HG03060 (cell line): ENCODE data around the gene CENATAC.
"Not testable (repeated sequence)": the region's sequence is repeated elsewhere in the genome, so short reads cannot be mapped to it uniquely, and the experiment has no call there.

ENCODE experiments used
- ATAC-seq: cut with Tn5 transposase; IDR thresholded peaks from one replicate; pipeline ENCODE4 v1.9.1; 2021; ENCODE audit warnings: low read depth, moderate number of reproducible peaks; ENCODE audit not compliant: unreplicated experiment

Gene CENATAC

DNA sequence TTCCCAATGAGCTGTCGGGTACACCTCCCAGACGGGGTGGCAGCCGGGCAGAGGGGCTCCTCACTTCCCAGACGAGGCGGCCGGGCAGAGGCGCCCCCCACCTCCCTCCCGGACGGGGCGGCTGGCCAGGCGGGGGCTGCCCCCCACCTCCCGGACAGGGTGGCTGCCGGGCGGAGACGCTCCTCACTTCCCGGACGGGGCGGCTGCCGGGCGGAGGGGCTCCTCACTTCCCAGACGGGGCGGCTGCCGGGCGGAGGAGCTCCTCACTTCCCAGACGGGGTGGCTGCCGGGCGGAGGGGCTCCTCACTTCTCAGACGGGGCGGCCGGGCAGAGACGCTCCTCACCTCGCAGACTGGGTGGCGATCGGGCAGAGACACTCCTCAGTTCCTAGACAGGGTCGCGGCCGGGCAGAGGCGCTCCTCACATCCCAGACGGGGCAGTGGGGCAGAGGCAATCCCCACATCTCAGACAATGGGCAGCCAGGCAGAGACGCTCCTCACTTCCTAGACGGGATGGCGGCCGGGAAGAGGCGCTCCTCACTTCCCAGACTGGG is 6.4 kb upstream of the CENATAC start:
- ATAC-seq = not testable (repeated sequence)

DNA sequence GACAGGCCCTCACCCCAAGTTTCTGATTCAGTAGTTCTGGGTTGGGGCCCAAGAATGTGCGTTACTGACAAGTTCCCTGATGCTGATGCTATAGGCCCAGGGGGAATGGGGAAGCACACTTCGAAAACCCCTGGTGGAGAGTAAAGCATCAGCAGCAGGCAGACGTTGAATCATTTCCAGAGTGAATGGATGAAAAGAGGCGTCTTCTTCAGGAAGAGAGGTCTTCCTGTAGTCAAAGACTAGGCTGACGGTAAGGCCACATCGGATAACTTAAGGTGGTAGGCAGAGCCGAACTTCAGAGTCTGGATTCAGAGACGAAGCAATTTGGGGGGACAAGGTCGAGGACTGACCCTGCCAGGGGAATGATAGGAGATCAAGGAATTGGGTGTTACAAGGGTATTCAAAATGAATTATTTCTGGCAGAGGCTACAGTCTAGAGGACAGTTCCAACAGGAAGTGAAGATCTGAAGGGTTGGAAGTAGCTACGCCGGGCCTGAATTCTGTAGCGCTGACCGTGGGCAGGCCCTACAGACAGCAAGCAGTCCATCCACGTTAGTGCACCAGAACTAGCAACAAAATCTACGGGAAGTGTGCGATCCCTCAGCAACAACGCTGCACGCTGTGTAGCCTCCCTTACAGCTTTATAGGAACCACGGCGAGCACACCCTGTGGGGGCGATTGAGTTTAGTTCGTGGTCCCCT is 862 bp upstream of the CENATAC start:
- no peak for ATAC-seq

DNA sequence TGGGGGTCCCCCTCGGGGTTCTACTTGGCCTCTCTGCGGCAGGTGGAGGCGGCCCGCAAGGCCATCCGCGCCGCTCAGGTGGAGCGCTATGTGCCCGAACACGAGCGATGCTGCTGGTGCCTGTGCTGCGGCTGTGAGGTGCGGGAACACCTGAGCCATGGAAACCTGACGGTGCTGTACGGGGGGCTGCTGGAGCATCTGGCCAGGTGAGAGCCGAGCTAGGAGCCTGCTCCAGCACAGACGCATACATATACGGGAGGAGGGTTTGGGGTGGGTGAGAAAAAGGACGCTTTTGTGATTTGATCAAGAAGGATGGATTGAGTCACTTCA is 415 bp downstream of the CENATAC start:
- no peak for ATAC-seq

DNA sequence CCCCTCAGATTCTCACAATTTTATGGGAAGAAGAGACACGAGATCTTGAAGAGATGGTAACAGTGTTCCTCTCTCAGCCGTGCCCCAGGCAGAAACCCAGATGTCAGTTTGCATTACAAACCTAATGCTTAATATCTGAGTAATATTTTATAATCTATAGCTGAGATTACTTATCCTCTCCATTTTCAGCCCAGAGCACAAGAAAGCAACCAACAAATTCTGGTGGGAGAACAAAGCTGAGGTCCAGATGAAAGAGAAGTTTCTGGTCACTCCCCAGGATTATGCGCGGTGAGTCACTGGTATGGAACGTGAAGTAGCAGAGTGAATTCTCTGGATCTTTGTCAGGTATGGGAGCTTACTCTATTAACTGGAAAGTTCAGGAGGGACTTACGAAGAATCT is 884 bp downstream of the CENATAC start:
- ATAC-seq = no peak

DNA sequence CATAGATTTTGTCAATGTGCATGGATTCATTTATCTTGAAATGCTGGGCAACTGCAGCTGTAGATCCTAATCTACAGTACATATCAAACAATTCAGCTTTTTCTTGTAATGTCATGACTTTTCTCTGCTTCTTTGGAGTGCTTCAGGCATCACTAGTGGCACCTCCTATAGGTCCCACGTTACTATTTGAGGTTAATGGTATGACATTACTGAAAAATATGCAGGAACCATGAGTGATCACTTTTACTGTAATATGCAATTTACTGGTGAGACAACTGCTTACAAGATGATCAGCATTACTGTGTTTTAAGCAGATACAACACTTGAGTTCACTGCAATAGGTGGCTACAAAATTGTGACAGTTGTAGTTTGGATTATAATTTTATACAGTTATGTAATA is 3.0 kb downstream of the CENATAC start:
- ATAC-seq = no peak

DNA sequence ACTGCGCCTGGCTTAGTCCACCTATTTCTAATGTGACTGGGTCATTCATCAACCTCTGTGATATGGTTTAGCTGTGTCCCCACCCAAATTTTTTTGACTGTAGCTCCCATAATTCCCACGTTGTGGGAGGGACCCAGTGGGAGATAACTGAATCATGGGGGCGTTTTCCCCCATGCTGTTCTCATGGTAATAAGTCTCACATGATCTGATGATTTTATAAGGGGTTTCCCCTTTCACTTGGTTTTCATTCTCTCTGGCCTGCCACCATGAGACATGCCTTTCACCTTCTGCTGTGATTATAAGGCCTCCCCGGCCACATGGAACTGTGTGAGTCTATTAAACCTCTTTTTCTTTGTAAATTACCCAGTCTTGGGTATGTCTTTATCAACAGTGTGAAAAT is 8.7 kb downstream of the CENATAC start:
- ATAC-seq = no peak

DNA sequence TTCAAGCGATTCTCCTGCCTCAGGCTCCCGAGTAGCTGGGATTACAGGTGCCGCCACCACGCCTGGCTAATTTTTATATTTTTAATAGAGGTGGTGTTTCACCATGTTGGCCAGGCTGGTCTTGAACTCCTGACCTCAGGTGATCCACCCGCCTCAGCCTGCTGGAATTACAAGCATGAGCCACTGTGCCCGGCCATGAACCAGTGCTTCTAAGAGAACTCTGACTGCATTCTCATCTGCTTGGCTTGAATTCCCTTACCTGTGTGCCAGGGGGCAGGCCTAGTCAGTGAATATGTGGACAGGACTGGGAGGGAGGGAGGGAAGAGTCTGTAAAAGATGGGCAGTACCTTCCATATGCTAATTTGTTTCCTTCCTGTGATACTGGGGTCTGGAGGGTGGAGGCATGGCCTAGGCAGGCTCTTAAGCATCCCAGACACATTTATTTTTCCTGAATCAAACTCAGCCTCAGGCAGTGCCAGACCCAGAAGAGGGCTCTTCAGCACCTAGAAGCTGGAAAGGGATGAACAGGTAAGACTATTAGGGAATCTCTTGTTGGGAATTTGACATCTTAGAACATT is 13.6 kb downstream of the CENATAC start:
- ATAC-seq = no peak

DNA sequence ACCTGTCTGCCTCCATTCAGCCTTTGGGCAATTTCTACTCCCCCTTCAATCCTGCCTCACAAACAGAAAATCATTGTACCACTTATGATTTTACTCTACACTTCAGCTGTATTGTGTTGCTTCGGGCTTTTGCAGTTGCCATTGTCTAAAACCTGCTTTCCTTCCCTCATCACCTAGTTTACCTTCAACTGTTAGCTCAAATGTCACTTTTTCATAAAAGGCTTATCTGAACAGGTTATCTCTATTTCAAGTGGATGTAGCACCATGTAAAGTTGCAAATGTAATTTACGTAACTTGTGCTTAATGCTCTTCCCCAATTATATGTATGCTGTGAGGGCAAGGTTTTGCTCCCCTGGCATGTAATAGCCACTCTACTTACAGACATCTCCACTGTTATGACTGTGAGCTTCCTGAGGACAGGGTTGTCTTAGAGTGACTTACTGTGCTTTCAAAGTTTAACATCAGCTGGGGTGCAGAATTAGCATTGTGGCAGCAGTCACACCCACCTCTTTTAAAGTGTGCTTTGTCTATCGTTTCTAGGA is 14.8 kb downstream of the CENATAC start:
- no peak for ATAC-seq

DNA sequence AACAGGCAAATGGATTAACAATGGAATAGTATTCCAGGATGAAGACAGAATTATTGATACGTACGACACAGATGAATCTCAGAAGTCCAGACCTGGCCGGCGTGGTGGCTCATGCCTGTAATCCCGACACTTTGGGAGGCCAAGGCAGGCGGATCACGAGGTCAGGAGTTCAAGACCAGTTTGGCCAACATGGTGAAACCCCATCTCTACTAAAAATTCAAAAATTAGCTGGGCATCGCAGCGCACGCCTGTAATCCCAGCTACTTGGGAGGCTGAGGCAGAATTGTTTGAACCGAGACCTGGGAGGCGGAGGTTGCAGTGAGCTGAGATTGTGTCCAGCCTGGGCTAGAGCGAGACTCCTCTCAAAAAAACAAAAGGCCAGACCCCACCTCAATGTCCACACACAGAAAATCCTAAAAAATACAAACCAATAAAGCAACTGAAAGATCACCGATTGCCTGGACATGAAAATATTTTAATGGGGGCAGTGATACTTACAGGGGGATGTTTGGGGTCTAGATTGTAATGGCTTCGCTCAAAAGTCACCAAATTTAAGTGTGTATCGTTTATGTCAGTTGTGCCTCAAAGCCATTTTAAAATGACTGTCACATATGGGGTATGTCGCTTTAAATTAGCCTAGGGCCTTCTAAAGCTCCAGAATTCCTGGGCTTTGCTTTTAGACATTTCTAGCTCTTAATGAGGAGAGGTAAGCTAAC is 16.4 kb downstream of the CENATAC start:
- no peak for ATAC-seq

DNA sequence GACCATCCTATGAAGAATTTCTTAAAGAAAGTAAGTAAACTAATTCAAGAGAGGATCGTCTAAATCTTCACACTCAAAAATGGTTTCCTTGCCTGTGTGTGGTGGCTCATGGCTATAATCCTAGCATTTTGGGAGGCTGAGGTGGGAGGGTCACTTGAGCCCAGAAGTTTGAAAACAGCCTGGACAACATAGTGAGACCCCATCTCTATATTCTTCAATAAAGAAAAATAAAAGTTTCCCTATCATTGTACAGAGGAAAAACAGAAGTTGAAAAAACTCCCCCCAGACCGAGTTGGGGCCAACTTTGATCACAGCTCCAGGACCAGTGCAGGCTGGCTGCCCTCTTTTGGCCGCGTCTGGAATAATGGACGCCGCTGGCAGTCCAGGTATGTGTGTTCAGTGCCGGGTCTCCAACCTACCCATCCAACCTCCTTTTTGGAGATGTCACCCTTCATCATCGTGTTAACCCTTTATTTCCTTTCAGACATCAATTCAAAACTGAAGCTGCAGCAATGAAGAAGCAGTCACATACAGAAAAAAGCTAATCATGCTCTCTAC is 17.2 kb downstream of the CENATAC start:
- no peak for ATAC-seq

DNA sequence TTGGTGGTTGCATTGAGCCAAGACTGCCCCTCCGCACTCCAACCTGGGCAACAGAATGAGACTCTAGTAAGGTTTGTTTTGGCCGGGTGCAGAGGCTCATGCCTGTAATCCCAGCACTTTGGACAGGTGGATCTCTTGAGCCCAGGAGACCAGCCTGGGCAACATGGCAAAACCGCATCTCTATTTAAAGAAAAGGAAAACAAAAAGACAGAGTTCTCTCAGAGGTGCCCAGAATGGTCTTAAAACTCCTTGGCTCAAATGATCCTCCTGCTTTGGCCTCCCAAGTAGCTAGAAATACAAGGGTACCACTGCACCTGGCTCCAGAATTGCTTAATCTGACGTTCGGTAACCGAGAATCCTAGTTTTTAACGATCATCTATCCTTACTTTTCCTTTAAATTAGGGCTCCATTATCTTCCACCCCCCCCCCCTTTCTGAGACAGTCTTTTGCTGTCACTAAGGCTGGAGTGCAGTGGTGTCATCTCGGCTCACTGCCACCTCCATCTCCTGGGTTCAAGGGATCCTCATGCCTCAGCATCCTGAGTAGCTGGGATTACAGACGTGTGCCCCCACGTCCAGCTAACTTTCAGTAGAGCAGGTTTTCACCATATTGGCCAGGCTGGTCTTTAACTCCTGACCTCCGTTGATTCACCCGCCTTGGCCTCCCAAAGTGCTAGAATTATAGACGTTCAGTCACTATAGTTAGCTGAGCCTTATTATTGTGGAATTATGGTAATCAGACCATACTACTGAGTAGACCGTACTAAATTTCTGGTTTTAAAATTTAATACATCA is 18.5 kb downstream of the CENATAC start:
- ATAC-seq = no peak

DNA sequence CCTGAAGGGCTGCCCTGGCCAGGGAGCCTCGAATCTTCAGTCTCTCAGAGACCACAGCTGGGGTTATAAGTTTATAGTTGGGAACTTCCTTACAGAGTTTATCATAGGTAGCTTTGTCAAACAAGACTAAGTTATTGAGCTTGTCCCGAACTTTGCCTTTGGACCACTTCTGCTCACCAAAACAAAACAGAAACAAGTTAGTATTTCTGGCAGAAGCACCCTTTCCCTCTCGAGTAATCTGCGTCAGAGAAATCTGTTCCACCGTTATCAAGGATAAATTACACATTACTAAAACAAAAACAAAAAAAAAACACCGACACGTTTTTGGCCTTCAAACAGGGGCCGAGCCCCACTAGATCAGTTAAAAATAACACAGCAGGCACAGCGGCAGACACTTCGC is 19.4 kb downstream of the CENATAC start:
- ATAC-seq = not testable (repeated sequence)

DNA sequence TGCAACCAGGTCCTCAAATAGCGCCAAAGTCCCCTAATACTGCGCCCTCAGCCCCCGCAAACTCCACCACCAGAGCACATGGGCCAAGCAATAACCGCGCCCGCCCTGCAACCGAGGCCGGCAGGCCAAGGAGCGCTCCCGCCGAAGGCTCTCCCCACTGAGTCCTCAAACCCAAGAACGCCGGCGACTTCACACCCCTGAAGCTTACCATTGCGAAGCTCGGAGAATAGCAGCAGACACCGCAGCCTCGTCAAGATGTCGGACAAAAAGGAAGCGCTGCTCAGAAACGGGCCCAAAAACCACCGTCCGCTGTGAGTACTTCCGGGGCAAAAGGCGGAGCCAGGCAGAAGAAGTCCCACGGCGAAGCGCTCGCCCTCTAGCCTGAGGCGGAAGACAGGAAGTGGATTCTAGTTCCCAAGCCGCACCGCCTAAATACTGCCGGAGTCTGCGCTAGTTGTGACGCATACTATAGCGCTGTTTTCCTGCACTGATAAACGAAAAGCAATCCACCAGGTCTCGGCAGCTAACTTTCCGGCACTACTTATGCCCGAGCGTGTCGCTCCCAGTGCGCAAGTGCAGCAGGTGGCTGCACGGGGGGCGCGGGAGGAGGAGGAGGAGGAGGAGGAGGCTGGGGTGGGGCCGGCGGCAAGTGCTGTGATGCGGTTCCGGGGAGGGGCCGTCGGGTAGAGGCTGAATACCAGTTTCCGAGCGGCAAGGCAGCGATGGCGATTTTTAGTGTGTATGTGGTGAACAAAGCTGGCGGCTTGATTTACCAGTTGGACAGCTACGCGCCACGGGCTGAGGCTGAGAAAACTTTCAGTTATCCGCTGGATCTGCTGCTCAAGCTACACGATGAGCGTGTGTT is 20.4 kb downstream of the CENATAC start, which contains the start of the genes RPS25 and TRAPPC4:
Gene RPS25, minus strand, starts transcription at position 270 of the 865 bp plus-strand sequence. Its CDS starts 59 bp downstream, at position 211.
Gene TRAPPC4, plus strand, starts transcription at position 693 of the 865 bp plus-strand sequence. Its CDS starts 30 bp downstream, at position 723.
- ATAC-seq = peak; percentile 80

DNA sequence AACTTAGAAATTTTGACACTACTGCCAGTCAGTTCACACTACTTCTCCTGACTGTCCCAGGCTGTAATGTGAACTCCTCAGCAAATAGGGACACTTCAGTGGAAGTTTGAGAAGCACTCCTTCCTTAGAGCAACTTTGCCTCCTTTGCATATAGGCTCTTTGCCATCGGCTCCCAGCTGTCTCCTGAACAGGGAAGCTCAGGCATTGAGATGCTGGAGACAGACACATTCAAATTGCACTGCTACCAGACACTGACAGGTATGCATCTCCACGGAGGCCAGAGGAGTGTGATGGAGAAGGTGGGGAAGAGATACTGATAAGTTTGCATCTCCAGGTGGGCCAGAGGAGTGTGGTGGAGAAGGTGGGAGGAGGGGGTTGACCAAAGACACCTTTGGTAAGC is 22.1 kb downstream of the CENATAC start:
- no peak for ATAC-seq

DNA sequence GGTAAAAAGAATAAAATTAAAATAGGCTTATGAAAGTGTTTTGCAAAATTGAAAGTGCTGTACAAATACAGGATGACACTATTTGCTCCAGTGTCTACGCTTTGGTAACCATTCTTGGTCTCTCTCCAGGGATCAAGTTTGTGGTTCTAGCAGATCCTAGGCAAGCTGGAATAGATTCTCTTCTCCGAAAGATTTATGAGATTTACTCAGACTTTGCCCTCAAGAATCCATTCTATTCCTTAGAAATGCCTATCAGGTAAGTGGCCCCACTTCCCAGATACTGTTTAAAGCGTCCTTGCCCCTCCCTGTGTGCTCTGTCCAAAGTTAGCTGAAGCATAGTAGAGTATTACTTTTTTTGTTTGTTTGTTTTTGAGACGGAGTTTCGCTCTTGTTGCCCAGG is 23.7 kb downstream of the CENATAC start:
- ATAC-seq = no peak

DNA sequence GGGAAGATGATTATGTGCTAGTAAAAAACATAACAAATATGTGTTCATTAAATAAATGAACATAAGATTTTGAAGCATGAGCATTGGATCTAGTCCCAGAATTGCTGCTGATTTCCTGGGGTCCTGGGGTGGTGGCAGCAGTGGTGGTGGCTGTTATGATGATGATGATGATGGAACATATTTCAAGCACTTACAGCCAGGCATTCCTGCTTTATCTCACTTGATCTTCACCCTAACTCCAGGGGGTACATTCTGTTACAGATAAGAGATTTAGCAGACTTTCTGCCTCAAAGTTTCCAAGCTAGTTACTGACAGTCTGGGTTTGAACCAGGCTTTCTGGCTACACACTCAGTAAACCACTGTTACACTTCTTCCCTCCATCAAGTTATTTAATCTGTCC is 25.8 kb downstream of the CENATAC start:
- no peak for ATAC-seq

DNA sequence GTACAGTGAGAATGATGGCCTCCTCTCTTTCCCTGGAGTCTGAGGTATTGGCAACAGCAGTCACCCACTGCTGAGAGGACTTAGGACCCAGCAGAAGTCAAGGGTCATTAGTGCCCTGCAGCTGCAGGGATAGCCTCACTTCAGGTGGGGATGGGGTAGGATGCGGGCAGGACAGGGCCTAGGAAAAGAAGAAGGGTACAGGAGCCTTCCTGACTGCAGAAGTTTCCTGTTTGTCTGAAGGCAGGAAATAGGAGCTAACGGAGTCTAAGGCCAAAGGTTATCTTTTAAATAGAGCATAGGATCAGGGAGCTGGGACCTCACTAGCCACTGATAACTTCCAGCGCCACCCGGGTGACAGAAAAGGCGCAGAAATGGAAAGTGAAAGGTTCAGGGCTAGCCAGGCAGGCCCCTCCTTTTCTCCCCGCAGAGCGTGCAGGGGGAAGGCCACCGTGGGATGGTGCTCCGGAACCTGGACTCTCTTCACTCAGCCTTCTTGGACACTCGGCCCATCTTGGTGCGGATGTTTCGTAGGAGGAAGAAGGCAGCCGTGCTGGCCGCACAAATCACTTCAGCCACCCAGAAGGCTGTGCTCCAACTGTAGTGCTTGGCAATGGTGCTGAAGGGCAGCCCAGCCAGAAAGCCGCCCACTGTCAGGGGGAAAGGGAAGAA is 26.6 kb downstream of the CENATAC start:
- no peak for ATAC-seq

DNA sequence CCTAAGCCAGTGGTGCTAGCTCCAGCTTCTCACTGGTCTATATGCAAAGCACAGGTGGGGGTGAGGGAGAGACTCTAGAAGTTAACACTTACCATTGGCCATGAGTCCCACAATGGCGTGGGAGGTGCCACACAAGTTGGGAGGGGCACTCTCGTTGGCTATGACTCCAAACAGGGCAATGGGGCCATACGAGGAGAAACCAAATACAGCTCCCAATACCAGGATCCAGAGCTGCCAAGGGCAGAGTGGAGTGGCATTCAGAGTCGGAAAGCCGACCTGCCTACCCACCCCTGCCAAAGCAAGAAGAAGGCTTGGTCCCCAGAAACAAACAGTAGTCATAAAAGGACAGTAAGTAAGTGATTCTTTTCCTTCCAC is 27.1 kb downstream of the CENATAC start:
- no peak for ATAC-seq

DNA sequence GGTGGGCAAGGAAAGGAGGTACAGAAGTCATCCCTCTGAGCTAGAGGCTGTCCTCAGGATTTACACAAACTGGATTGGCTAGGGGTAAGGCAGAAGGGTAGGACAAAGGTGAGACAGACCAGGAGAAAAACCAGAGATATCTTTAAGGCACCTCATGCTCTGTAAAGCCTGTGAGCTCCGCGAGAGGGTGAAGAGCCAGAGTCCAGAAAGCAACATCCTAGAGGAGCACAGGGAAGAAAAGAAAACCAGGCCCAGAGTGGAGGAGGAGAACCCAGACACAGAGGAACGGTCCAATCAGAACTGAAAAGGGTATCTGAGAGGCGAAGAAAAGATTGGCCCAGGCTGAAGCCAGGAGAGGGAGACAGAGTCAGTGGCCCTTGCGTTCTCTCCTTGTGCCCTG is 27.6 kb downstream of the CENATAC start:
- no peak for ATAC-seq
